Stimulated activated CD8-positive, alpha-beta memory T cell treated with anti-CD3 and anti-CD28 coated beads, Interleukin-4, amount 100 ng/mL, for 24 hours (primary cell): ENCODE data around the gene EIF4E.
"Not testable (repeated sequence)": the region's sequence is repeated elsewhere in the genome, so short reads cannot be mapped to it uniquely, and the experiment has no call there.

Experiments
- DNase-seq: peaks from one replicate; pipeline ENCODE4 v3.0.0-alpha.2; 2020; ENCODE audit warnings: low read depth

EIF4E gene

DNA sequence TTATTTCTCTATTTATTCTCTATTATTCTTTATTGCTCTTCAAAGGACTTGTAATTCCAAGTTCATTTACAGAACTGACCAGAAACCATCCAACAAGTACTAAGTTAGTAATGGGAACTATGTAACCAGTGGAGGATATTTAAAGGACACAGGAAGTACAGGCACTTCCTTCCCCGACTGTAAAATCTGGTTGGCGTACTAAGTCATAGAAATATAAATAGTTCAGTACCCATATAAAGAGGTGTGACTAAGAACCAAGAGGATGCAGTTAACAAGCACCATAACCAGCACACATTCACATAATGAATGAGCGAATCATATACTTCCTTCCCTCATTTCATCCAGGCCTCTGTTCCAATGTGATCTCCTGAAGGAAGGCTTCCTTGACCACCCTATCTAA lies 3.6 kb upstream of the EIF4E start:
- no peak for DNase-seq

DNA sequence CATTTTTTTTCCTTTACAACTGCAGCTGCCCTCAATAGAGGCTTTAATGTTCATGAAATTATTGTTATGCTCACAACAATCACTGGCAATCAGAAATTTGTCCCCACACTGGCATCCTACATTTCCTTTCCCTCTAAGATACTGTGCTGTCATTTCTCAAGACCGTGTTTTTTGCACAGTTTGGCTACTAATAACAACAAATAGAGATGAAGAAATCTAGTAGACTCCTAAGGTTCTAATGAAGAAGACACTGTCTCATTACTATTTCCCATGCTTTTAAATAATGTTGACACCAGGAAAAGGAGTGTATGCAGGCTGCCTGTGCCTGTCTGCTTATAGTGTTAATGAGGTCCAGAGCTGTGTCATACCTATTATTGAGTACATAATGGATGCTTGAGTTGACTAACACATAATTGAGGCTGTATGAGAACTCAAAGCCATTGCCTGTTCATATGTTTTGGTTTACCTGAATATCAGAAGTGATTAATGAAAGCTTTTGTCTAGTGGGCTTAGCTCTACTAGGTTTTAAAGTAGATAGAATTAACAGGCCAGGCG lies 1.5 kb upstream of the EIF4E start:
- no peak for DNase-seq

DNA sequence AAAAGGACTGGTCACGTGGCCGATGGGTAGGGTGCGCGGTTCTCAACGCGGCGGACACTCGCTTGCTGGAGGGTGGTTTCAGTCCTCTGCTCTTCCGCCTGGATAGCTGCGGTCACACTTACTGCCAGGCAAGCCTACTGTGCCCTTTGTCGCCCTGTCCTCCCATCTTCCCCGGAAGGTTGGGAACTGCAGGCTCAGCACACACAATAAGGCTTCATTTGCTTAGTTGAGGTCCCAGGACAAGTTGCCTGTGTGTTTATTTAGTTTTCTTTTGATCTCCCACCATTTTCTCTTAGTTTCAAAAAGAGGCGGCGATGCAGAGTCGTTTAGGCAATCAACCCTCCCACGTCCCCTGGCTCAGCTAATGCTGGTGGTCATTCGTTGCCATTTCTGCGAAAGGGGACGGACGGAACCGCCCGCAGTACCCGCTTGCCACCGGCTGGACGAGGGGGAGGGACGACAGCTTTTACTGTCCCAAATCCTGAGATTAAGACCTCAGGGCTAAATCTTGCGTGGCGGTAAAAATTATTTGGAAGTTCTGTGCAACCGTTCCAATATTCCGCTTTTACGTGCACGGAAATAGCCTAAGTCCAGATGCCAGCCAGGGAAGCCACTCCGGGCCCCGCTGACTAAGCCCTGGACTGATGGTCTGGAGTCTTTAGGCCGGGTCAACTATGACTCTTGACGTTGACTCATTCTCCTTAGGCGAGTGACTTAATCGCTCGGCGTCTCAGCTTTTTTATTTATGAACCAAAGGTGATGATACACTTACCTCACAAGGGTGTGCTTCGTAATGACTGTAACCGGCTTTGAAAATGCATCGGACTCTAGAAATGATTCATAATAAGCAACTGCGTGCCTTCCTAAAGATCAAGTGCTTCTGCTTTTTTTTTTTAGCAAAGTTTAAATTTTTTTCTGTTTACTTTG lies 671 bp upstream of the EIF4E start:
- DNase-seq = peak; percentile 15

DNA sequence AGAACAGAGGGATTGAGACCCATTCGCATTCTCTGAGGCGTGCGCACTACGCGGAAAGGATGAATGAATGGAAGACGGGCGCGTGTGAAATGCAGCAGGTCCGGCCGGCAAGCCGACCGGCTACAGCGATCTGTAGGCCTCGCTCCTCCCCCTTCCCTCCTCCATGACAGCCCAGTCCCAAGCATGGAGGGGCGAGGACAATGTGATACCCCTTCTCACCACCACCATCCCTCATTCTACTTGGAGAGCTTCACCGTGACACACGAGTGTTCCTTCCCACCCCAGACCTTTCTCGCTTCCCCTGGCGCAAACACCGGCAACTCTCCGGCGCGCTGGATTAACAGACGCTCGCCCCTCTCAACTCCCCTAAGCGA lies 815 bp downstream of the EIF4E start:
- DNase-seq = peak; percentile 52

DNA sequence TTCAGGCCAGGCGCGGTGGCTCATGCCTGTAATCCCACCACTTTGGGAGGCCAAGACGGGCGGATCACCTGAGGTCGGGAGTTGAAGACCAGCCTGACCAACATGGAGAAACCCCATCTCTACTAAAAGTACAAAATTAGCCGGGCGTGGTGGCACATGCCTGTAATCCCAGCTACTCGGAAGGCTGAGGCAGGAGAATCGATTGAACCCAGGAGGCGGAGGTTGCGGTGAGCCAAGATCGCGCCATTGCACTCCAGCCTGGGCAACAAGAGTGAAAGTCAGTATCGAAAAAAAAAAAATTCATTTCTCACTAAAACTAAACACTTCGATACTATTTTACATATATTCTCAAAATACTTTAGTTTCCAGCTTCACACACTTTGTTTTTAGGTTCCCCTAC lies 2.7 kb downstream of the EIF4E start:
- not testable (repeated sequence) for DNase-seq

DNA sequence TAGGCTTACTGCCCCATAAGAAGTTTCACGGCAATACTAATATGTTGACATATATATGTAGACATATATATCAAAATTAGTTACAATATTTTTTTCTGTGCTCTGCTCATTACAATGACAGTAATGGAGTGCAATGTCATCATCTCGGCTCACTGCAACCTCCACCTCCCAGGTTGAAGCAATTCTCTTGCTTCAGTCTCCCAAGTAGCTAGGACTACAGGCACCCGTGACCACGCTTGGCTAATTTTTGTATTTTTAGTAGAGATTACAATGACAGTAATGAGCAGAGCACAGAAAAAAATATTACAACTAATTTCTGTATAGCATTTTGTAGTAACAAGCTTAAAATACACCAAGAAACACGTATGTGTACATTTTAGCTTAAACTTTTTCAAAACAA lies 7.6 kb downstream of the EIF4E start:
- no peak for DNase-seq

DNA sequence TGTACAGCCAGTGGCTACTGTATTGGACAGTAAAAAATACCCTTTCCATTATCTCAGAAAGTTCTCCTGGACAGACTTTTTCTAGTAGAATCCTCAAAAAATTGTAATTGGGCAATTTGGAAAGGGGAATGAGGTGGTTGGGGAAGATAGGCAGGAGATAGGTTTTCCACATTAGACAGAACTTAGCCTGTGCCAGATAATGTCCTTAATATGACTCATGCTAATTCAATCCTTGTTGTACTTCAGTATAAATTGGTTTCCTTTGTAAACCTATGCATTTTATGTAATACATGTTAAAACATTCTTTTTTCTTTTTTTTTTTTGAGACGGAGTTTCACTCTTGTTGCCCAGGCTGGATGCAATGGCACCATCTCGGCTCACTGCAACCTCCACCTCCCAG lies 8.9 kb downstream of the EIF4E start:
- no peak for DNase-seq

DNA sequence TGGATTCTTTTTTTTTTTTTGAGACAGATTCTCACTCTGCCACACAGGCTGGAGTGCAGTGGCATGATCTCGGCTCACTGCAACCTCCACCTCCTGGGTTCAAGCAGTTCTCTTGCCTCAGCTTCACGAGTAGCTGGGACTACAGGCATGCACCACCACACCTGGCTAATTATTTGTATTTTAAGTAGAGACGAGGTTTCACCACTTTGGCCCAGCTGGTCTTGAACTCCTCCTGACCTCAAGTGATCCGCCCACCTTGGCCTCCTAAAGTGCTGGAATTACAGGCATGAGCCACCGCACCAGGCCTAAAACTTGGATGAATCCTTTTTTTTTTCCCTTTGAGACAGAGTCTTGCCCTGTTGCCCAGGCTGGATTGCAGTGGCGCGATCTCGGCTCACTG lies 18.2 kb downstream of the EIF4E start:
- DNase-seq = not testable (repeated sequence)

DNA sequence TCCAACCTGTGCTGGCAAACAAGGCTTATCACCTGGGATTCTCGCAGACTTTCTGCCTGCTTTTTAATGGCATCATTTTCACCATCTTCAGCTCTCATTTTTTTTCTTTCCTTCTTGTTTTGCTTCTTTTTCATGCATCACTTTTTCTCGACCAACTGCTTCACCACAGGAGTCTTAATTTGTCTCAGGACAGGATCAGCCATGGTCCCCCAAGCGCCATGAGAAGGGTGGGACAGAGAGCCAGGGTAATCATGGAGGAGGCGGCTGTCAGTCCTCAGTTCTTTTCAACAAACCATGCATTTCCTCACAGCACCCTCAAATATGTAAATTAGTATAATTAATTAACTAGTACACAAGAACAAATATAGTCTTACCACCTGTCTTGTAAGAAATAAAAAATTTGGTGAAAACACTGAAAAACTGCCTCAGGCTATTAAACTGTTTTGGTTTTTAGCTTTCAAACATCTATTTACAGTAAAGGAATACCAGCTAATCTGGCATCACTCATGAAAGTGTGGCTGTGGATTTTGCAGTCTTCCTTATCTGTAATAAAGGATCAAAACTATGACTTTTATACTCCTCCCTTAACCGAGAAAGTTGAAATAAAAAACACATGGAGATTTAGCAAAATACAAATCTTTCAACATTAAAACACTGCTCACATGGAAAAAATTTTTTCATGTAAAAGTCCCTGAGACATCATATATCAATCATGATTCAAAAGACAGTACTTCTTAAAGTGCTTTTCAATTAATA lies 19.1 kb downstream of the EIF4E start:
- DNase-seq = no peak

DNA sequence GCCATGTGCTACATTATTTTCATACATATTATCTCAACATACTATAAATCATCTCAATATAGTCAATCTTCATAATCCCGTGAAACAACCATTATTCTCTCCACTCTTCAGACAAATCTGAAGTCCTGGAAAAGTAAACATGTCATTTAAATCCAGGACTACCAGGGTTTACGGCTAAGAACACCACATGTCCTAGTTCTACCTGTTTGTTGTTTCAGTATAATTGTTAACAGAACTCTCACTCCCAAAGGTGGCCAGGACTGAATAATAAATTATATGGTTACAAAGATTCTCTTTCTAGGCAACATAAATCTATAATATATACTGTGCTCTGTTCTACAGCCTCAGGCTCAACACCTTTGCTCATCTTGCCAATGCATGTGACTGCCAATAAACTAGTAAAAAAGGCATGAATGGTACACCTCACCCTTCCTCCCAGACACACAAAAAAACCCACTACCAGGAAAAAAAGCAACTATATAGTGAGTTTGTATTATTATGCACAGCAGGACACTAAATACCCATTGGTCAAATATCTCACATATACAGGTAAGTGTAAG lies 20.1 kb downstream of the EIF4E start:
- DNase-seq = no peak

DNA sequence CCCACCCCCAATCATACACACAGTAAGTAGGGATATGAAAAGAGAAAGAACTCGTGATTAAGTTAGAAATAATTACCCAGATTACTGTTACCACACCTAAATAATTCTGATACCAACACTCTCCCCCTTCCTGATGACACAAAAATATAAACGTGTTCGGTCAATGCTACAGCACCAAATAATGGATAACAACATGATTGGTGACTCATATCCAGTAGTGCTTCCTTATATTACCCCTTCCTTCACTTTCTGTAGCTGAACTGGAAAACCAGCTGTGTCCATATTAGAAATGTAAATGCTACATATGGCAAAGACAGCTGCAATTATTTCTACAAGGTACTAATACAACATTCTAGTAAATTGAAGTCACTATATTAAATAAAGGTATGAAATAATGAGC lies 20.8 kb downstream of the EIF4E start:
- no peak for DNase-seq

DNA sequence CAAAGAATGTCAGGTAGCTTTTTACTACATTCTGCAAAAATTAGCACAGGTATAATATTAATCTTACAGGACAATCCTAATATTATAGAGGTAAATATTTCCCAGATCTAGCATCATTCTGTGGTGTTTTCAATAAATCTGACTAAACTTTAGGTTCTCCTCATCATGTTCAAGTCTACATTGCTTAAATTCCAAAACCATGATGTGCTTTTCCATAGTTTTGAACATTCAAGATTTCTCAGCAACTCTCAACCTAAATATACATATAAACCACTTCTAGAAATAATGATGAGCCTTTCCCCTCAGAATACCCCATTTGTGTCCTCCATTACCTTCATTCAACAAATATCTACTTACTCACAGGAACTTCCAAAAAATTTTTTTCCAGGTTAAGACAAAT lies 23.1 kb downstream of the EIF4E start:
- DNase-seq = no peak

DNA sequence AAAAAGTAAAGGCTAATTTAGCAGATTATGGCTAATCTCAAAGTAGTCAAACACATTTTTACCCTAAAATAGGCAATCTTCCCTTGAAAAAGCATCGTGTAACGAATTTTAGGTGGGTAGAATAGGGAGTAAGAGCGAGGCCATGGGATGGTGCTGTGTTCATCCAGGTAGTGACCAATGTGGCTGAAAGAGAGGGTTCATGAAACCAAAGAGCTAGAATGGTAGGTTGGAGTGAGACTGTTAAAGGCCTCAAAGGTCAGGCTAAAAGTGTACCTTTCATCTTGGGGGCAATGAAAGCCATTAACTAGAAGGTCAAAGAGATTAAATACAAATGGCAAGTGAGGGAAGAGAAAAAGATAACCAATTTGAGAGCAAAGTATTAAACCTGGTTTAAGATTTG lies 23.6 kb downstream of the EIF4E start:
- DNase-seq = no peak

DNA sequence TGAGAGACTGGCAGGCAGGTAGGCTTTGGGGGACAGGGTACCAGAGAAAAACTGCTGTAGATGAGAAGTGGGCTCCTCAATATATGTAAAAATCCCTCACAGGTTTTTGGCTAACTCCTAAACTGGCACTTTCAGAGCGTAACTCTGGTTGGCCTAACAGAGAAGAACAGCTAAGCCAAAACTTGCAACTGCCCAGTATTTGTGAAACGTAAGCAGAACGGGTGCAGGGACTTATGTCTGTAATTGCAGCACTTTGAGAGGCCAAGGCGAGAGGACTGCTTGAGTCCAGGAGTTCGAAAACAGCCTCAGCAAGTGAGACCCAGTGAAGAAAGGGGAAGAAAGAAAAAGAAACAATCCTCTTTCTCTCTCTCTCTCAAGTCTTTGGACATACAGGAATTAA lies 25.0 kb downstream of the EIF4E start:
- DNase-seq = no peak

DNA sequence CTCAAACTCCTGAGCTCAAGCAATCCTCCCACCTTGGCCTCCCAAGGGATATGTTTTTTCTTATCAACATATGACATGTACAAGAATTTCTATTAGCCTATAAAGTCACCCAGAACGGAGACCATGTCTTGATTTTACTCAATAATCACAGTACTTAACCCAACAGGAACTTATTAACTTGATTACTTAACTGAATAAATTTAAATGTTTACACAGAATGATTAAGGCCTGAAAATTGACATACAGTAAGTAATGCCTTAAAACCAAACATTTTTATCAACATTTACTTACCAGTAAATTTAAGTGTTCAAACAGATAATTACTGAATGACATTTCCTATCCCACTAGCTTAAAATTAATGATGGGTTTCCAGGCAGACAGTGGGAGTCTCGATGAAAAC lies 25.4 kb downstream of the EIF4E start:
- DNase-seq = no peak

DNA sequence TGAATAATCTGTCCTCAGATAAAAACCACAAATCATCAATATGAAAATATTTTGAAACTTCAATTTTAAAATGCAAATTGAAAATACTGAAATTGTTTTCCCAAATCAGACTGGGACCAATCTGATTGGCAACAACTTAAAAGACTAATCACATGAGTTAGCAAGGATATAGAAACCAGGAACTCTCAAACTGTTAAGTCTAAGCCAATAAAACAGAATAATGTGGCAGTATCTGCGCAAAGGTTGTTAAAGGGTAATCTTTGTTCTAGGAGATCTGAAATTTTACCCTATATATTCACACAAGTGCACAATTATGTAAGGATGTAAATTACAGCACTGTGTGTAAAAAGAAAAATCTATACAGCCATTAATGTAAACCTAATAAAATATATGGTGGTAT lies 29.7 kb downstream of the EIF4E start:
- no peak for DNase-seq

DNA sequence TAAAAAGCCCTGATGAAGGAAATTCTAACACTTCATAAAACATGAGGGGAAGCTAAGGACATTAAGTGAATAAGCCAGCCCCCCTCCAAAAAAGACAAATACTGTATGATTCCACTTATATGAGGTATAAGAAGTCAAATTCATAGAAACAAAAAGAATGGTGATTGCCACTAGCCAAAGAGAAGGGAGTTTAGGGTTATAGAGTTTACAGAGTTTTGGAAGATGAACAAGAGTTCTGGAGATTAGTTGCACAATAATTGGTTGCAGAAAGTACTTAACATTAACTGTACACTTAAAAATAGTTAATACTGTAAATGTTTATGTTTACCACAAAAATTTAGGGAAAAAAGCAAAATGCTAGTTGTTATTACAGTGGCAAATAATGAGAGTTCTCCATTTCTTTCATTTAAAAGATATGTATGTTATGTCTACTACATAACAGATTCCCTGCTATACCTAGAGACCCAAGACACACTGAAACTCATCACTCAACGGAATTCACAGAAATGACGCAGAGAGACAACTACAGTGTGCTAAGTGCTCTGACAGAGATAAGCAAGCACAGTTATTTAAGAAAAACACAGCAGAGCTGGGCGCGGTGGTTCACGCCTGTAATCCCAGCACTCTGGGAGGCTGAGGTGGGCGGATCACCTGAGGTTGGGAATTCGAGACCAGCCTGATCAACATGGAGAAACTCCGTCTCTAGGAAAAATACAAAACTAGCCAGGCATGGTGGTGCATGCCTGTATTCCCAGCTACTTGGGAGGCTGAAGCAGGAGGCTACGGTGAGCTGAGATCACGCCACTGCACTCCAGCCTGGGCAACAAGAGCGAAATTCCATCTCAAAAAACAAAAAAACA lies 37.2 kb downstream of the EIF4E start:
- no peak for DNase-seq

DNA sequence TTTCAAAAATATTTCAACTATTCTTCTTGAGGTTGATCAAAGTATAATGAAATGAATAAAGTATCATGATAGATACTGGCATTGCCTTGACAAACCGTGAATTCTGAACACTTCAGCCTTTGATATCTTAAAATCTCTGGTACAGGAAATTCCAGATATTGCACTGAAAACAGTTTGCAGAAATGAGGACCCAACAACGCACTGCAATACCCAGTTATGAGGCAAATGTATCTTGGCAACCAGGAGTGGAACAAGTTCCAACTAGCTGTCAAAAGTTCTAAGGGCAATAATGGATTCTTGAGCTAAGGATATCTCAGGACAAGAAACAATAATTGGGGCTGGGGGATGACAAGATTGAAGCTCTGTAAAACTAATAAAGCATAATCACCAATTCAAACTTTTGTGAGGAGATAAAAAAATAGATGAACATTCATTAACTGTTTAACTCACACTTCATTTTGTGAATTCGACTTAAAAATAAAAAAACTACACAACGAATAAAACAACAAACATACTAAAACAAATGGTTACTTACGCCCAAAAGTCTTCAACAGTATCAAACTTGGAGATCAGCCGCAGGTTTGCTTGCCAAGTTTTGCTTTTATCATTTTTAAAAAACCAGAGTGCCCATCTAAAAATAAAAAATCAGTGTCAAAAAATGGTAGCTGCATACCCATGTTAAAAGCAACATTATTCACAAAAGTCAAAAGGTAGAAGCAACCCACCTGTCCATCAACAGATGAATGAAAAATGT lies 38.1 kb downstream of the EIF4E start:
- DNase-seq = no peak

DNA sequence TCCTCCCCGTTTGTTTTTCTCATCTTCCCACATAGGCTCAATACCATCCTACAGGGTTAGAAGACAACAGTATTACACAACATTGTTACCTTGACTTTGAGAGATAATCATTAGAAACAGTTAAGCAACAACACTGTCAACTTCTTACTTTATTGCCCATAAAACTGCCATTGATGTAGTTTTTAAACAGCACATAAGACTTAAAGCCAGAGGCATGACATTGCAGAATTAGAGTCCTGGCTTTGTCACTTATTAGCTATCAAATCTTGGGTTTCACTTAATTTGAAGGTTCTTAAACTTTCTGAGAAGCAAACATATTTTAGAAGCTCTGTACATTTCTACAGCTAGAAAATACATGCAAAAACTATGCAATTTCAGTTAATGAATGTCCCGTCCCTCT lies 41.8 kb downstream of the EIF4E start:
- DNase-seq = no peak

DNA sequence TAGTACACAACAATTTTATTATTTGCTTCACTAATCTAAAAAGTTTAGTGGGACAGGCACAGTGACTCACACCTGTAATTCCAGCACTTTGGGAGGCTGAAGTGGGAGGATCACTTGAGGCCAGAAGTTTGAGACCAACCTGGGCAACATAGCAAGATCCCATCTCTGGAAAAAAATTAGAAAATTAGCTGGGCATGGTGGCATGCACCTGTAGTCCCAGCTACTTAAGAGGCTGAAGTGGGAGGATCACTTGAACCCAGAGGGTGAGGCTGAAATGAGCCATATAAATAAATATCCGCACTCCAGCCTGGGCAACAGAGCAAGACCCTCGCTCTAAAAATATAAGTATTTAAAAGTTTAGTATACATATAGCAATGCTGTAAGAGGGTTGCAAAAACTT lies 42.6 kb downstream of the EIF4E start:
- not testable (repeated sequence) for DNase-seq

DNA sequence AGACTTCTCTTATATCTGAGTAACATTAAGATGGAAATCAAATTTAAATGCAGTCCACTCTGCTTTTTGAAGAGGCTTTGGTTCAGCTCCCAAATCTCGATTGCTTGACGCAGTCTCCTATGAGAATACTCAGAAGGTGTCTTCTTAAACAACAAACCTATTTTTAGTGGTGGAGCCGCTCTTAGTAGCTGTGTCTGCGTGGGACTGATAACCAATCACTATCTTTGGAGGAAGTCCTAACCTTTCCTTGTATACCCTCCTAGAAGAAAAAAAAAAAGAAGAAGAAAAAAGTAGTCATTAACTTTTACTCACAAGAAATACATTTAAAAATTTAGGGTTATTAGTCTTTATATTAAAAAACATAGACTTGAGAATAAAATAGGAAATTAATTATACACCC lies 48.0 kb downstream of the EIF4E start:
- not testable (repeated sequence) for DNase-seq
